Mesothelial cell of epicardium (in vitro differentiated cells): ENCODE data around the gene NCCRP1. TPM values are rescaled to one million over a fixed set of nuclear protein-coding genes. Genes with fewer than 3 reads are reported as not detected.

Source experiments
- DNase-seq, 2 experiments: peaks; one replicate each; pipeline ENCODE4 v3.0.0; 2021; ENCODE audit warnings: low spot score in 2 of 2; ENCODE audit not compliant: unreplicated experiment in 2 of 2
- H3K27ac Mint-ChIP-seq: 2 replicates; pipeline ENCODE4 v1.8.0; 2021; ENCODE audit warnings: mixed read lengths
- H3K27me3 Mint-ChIP-seq: 2 replicates; pipeline ENCODE4 v1.8.0; 2021; ENCODE audit warnings: low read depth, mixed read lengths
- H3K36me3 Mint-ChIP-seq: 2 replicates; pipeline ENCODE4 v1.8.0; 2021; ENCODE audit warnings: mixed read lengths
- H3K4me1 Mint-ChIP-seq: 2 replicates; pipeline ENCODE4 v1.8.0; 2021; ENCODE audit warnings: mixed read lengths
- H3K4me3 Mint-ChIP-seq: 2 replicates; pipeline ENCODE4 v1.8.0; 2021; ENCODE audit warnings: mild to moderate bottlenecking, moderate library complexity, mixed read lengths
- H3K9me3 Mint-ChIP-seq: 2 replicates; pipeline ENCODE4 v1.8.0; 2021; ENCODE audit warnings: mixed read lengths
- CTCF ChIP-seq: fragments of 200-600 bp; sonication (generic); IDR thresholded peaks from one replicate; pipeline ENCODE4 v1.5.0; 2021; ENCODE audit warnings: antibody characterized with exemption; ENCODE audit not compliant: unreplicated experiment
- total RNA-seq: library from RNA; stranded (reverse); gene quantifications from 3 replicates; pipeline ENCODE4 v1.2.1, GENCODE V29; 2021

NCCRP1 gene
- total RNA-seq, 1 donor from 2014 or later: 11.7 TPM

- no peak overlapping the region for H3K27ac Mint-ChIP-seq
- no peak for TF ChIP-seq CTCF
- DNase-seq: no peak
- H3K9me3 Mint-ChIP-seq: no peaks in the 10 kb centered on the region
- peaks cover 16% of the 10 kb centered on the region for H3K36me3 Mint-ChIP-seq
- no peaks in the 10 kb centered on the region for H3K27me3 Mint-ChIP-seq
- H3K4me1 Mint-ChIP-seq: peaks cover 2% of the 10 kb centered on the region
- H3K4me3 Mint-ChIP-seq: no peak overlapping the region
These were observed 21.9 kb upstream of the NCCRP1 start for GRCh38 chr19:39174558-39175544.

GRCh38 chr19:39175564-39175963 is 21.2 kb upstream of the NCCRP1 start:
- no peak overlapping the region for H3K4me3 Mint-ChIP-seq
- peaks cover 2% of the 10 kb centered on the region for H3K4me1 Mint-ChIP-seq
- H3K27me3 Mint-ChIP-seq: no peaks in the 10 kb centered on the region
- DNase-seq: no peak
- H3K27ac Mint-ChIP-seq: peak overlapping the region; percentile 37
- no peaks in the 10 kb centered on the region for H3K9me3 Mint-ChIP-seq
- TF ChIP-seq CTCF: no peak
- peaks cover 16% of the 10 kb centered on the region for H3K36me3 Mint-ChIP-seq

GRCh38 chr19:39177110-39177699 is 19.6 kb upstream of the NCCRP1 start:
- no peaks in the 10 kb centered on the region for H3K9me3 Mint-ChIP-seq
- H3K27me3 Mint-ChIP-seq: no peaks in the 10 kb centered on the region
- no peak overlapping the region for H3K27ac Mint-ChIP-seq
- no peak overlapping the region for H3K4me3 Mint-ChIP-seq
- peaks cover 2% of the 10 kb centered on the region for H3K4me1 Mint-ChIP-seq
- TF ChIP-seq CTCF: no peak
- H3K36me3 Mint-ChIP-seq: peaks cover 23% of the 10 kb centered on the region
- DNase-seq: no peak

GRCh38 chr19:39177736-39178135 is 19.0 kb upstream of the NCCRP1 start:
- Mint-ChIP-seq H3K4me3 (no peak overlapping the region), H3K9me3 (no peaks in the 10 kb centered on the region), H3K4me1 (peaks cover 2% of the 10 kb centered on the region), H3K36me3 (peaks cover 24% of the 10 kb centered on the region), H3K27ac (no peak overlapping the region), H3K27me3 (no peaks in the 10 kb centered on the region)
- DNase-seq: no peak
- no peak for TF ChIP-seq CTCF

GRCh38 chr19:39178296-39179006 is 18.3 kb upstream of the NCCRP1 start:
- DNase-seq: no peak
- no peak for TF ChIP-seq CTCF
- Mint-ChIP-seq H3K36me3 (peaks cover 29% of the 10 kb centered on the region), H3K27me3 (no peaks in the 10 kb centered on the region), H3K4me1 (peaks cover 2% of the 10 kb centered on the region), H3K9me3 (peaks cover 5% of the 10 kb centered on the region), H3K4me3 (no peak overlapping the region), H3K27ac (no peak overlapping the region)
